Vagina (tissue), 2 donors: Measurements from ENCODE around the gene EEIG2.
"Not testable (repeated sequence)": the region's sequence is repeated elsewhere in the genome, so short reads cannot be mapped to it uniquely, and the experiment has no call there.

Experiments used
- POLR2A ChIP-seq, 2 donors: fragments of 450-650 bp; IDR thresholded peaks; one replicate each; pipeline ENCODE4 v1.6.1; 2017; ENCODE audit warnings: antibody characterized with exemption in 2 of 2, mild to moderate bottlenecking in 2 of 2, moderate library complexity in 2 of 2
- POLR2AphosphoS5 ChIP-seq, 2 donors: sonication (generic); formaldehyde crosslinking; IDR thresholded peaks; one replicate each; pipeline ENCODE4 v1.9.0; 2017; ENCODE audit warnings: antibody characterized with exemption in 2 of 2, mild to moderate bottlenecking in 2 of 2, low read depth in 1 of 2; ENCODE audit not compliant: insufficient read depth in 1 of 2
- TF ChIP-seq, protein P1 (sequence below), 3 experiments: fragments of 450-650 bp in 2 of 3; fragments of 200-600 bp in 1 of 3; sonication (generic) in 1 of 3; IDR thresholded peaks; one replicate each; pipeline ENCODE4 v1.5.1; 2017 to 2019; ENCODE audit warnings: antibody characterized with exemption in 3 of 3, mild to moderate bottlenecking in 2 of 3, moderate library complexity in 2 of 3

DNA sequence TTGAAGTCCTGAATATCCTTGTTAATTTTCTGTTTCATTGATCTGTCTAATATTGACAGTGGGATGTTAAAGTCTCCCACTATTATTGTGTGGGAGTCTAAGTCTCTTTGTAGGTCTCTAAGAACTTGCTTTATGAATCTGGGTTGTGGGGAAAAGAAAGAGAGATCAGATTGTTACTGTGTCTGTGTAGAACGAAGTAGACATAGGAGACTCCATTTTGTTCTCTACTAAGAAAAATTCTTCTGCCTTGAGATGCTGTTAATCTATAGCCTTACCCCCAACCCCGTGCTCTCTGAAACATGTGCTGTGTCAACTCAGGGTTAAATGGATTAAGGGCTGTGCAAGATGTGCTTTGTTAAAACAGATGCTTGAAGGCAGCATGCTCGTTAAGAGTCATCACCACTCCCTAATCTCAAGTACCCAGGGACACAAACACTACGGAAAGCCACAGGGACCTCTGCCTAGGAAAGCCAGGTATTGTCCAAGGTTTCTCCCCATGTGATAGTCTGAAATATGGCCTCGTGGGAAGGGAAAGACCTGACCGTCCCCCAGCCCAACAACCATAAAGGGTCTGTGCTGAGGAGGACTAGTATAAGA lies 42.5 kb upstream of the EEIG2 start:
- TF ChIP-seq, protein P1, sequence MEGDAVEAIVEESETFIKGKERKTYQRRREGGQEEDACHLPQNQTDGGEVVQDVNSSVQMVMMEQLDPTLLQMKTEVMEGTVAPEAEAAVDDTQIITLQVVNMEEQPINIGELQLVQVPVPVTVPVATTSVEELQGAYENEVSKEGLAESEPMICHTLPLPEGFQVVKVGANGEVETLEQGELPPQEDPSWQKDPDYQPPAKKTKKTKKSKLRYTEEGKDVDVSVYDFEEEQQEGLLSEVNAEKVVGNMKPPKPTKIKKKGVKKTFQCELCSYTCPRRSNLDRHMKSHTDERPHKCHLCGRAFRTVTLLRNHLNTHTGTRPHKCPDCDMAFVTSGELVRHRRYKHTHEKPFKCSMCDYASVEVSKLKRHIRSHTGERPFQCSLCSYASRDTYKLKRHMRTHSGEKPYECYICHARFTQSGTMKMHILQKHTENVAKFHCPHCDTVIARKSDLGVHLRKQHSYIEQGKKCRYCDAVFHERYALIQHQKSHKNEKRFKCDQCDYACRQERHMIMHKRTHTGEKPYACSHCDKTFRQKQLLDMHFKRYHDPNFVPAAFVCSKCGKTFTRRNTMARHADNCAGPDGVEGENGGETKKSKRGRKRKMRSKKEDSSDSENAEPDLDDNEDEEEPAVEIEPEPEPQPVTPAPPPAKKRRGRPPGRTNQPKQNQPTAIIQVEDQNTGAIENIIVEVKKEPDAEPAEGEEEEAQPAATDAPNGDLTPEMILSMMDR (IDR thresholded peaks at IDR 0.05) = not testable (repeated sequence)
- not testable (repeated sequence) for TF ChIP-seq POLR2AphosphoS5 (IDR thresholded peaks at IDR 0.05; ENCODE audit: insufficient read depth in 1 of 2, low read depth in 1 of 2); POLR2A (IDR thresholded peaks at IDR 0.05)
